Fibroblast of upper back skin (primary cell): ENCODE results near the gene MRFAP1.
A peak's percentile ranks its signal among the peaks of the same experiment; 100 is the strongest.

ENCODE experiments used
- DNase-seq: peaks from one replicate; pipeline ENCODE4 v3.0.0-alpha.2; 2013

Gene MRFAP1

GRCh38 chr4:6640292-6641163 is at the start of gene MRFAP1:
TSS of gene MRFAP1 (plus strand) at chr4:6640685. CDS start at chr4:6640863, 178 bp downstream.
- peak; percentile 91 for DNase-seq

GRCh38 chr4:6591313-6591712 is 49.2 kb upstream of the MRFAP1 start:
- DNase-seq, result no peak

- no peak for DNase-seq
These were observed 48.7 kb upstream of the MRFAP1 start for GRCh38 chr4:6591781-6592180.

GRCh38 chr4:6592804-6593563 is 47.5 kb upstream of the MRFAP1 start:
- no peak for DNase-seq

- DNase-seq, result no peak
These were observed 46.1 kb upstream of the MRFAP1 start for GRCh38 chr4:6594341-6594740.

- DNase-seq, result no peak
These were observed 45.6 kb upstream of the MRFAP1 start for GRCh38 chr4:6594826-6595355.

- no peak for DNase-seq
These were observed 44.5 kb upstream of the MRFAP1 start for GRCh38 chr4:6595897-6596537.

GRCh38 chr4:6596948-6597347 is 43.5 kb upstream of the MRFAP1 start:
- DNase-seq, result no peak

GRCh38 chr4:6598127-6598526 is 42.4 kb upstream of the MRFAP1 start:
- DNase-seq, result no peak

GRCh38 chr4:6598641-6599040 is 41.8 kb upstream of the MRFAP1 start:
- no peak for DNase-seq

- no peak for DNase-seq
These were observed 38.7 kb upstream of the MRFAP1 start for GRCh38 chr4:6601661-6602250.

GRCh38 chr4:6602289-6602688 is 38.2 kb upstream of the MRFAP1 start:
- DNase-seq, result no peak

- DNase-seq, result no peak
These were observed 37.4 kb upstream of the MRFAP1 start for GRCh38 chr4:6603128-6603527.

GRCh38 chr4:6605114-6605513 is 35.4 kb upstream of the MRFAP1 start:
- DNase-seq, result no peak

GRCh38 chr4:6605605-6606004 is 34.9 kb upstream of the MRFAP1 start:
- DNase-seq, result no peak

GRCh38 chr4:6606465-6607235 is 33.8 kb upstream of the MRFAP1 start:
- DNase-seq, result no peak

GRCh38 chr4:6607368-6608055 is 33.0 kb upstream of the MRFAP1 start:
- DNase-seq, result no peak

GRCh38 chr4:6608758-6609414 is 31.6 kb upstream of the MRFAP1 start:
- no peak for DNase-seq

GRCh38 chr4:6609415-6610079 is 30.9 kb upstream of the MRFAP1 start:
- no peak for DNase-seq

GRCh38 chr4:6610856-6611430 is 29.5 kb upstream of the MRFAP1 start:
- no peak for DNase-seq
